Mesenchymal stem cell (in vitro differentiated cells and primary cell): Measurements from ENCODE around the gene KCNG1.
A peak's percentile ranks its signal among the peaks of the same experiment; 100 is the strongest.

Source experiments
- DNase-seq: peaks from one replicate; pipeline ENCODE4 v3.0.0-alpha.2; 2013
- H2AFZ ChIP-seq: one replicate; pipeline ENCODE4 v1.6.1; 2013; ENCODE audit warnings: low read depth, mild to moderate bottlenecking, control low read depth, inconsistent platforms, low read length, moderate library complexity
- H2AK5ac ChIP-seq: 2 replicates; pipeline ENCODE4 v1.6.1; 2013; ENCODE audit warnings: low read length, moderate library complexity, mild to moderate bottlenecking, inconsistent platforms; ENCODE audit not compliant: severe bottlenecking
- H2BK120ac ChIP-seq: one replicate; pipeline ENCODE4 v1.6.1; 2013; ENCODE audit warnings: low read depth, mild to moderate bottlenecking, inconsistent platforms, low read length, moderate library complexity
- H2BK12ac ChIP-seq, 2 experiments: one replicate each; pipeline ENCODE4 v1.6.1; 2013; ENCODE audit warnings: inconsistent platforms in 2 of 2, low read length in 2 of 2, mild to moderate bottlenecking in 2 of 2, moderate library complexity in 2 of 2, control low read depth in 1 of 2
- H2BK15ac ChIP-seq: one replicate; pipeline ENCODE4 v1.6.1; 2013; ENCODE audit warnings: mild to moderate bottlenecking, low read depth, inconsistent platforms; ENCODE audit not compliant: poor library complexity, severe bottlenecking
- H2BK5ac ChIP-seq: 2 replicates; pipeline ENCODE4 v1.6.1; 2013; ENCODE audit warnings: low read depth, mild to moderate bottlenecking, low read length, control low read depth, inconsistent platforms; ENCODE audit not compliant: poor library complexity, severe bottlenecking
- H3K14ac ChIP-seq, 2 experiments: one replicate each; pipeline ENCODE4 v1.6.1; 2013; ENCODE audit warnings: inconsistent platforms in 2 of 2, low read length in 2 of 2, control low read depth in 1 of 2, mild to moderate bottlenecking in 1 of 2, moderate library complexity in 1 of 2
- H3K18ac ChIP-seq, 2 experiments: one replicate each; pipeline ENCODE4 v1.6.1; 2013; ENCODE audit warnings: inconsistent platforms in 2 of 2, low read length in 2 of 2, control low read depth in 1 of 2, low read depth in 1 of 2, mild to moderate bottlenecking in 1 of 2
- H3K23ac ChIP-seq, 2 experiments: one replicate each; pipeline ENCODE4 v1.6.1; 2013; ENCODE audit warnings: inconsistent platforms in 2 of 2, low read length in 2 of 2, mild to moderate bottlenecking in 2 of 2, moderate library complexity in 2 of 2, control low read depth in 1 of 2
- H3K27ac ChIP-seq: 2 replicates; pipeline ENCODE4 v1.5.1; 2013; ENCODE audit warnings: mild to moderate bottlenecking, moderate library complexity, low read length, control low read depth, inconsistent platforms; ENCODE audit not compliant: poor library complexity, severe bottlenecking
- H3K27me3 ChIP-seq, 2 experiments: 2 replicates each; pipeline versions ENCODE4 v1.6.1 to v1.7.0; 2013; ENCODE audit warnings: low read length in 2 of 2, mild to moderate bottlenecking in 2 of 2, moderate library complexity in 2 of 2, control low read depth in 1 of 2, inconsistent platforms in 1 of 2; ENCODE audit not compliant: control insufficient read depth in 1 of 2, insufficient read depth in 1 of 2
- H3K36me3 ChIP-seq, 2 experiments: 2 replicates each; pipeline versions ENCODE4 v1.6.1 to v1.7.0; 2013; ENCODE audit warnings: low read length in 2 of 2, control low read depth in 1 of 2, inconsistent platforms in 1 of 2, low read depth in 1 of 2, mild to moderate bottlenecking in 1 of 2; ENCODE audit not compliant: insufficient read depth in 2 of 2, control insufficient read depth in 1 of 2
- H3K4ac ChIP-seq, 2 experiments: one replicate each; pipeline ENCODE4 v1.6.1; 2013; ENCODE audit warnings: inconsistent platforms in 2 of 2, low read length in 2 of 2, mild to moderate bottlenecking in 2 of 2, moderate library complexity in 2 of 2, control low read depth in 1 of 2, low read depth in 1 of 2
- H3K4me1 ChIP-seq: 2 replicates; pipeline ENCODE4 v1.6.1; 2013; ENCODE audit warnings: low read depth, low read length, control low read depth; ENCODE audit not compliant: control insufficient read depth, insufficient read depth
- H3K4me2 ChIP-seq: 2 replicates; pipeline ENCODE4 v1.6.1; 2013; ENCODE audit warnings: low read length, mild to moderate bottlenecking, inconsistent platforms; ENCODE audit not compliant: poor library complexity, severe bottlenecking
- H3K4me3 ChIP-seq, 2 experiments: 2 replicates each; pipeline versions ENCODE4 v1.5.1 to v1.7.0; 2013; ENCODE audit warnings: low read length in 2 of 2, mild to moderate bottlenecking in 2 of 2, control low read depth in 1 of 2, low read depth in 1 of 2; ENCODE audit not compliant: insufficient read depth in 1 of 2
- H3K79me1 ChIP-seq: replicated peaks from 2 replicates; pipeline ENCODE4 v1.6.1; 2013; ENCODE audit warnings: mild to moderate bottlenecking, control low read depth, low read length, inconsistent platforms; ENCODE audit not compliant: poor library complexity, severe bottlenecking
- H3K9ac ChIP-seq: 2 replicates; pipeline ENCODE4 v1.7.0; 2013; ENCODE audit warnings: mild to moderate bottlenecking, low read length, moderate library complexity
- H3K9me3 ChIP-seq: 2 replicates; pipeline ENCODE4 v1.7.0; 2013; ENCODE audit warnings: mild to moderate bottlenecking, low read length; ENCODE audit not compliant: control insufficient read depth
- H4K8ac ChIP-seq: one replicate; pipeline ENCODE4 v1.6.1; 2013; ENCODE audit warnings: inconsistent platforms, mild to moderate bottlenecking, low read length, moderate library complexity
- H4K91ac ChIP-seq: one replicate; pipeline ENCODE4 v1.6.1; 2013; ENCODE audit warnings: mild to moderate bottlenecking, low read length, inconsistent platforms
- WGBS: methylation state at CpG from one replicate; pipeline ENCODE4 v1.1.7; 2013; ENCODE audit warnings: mixed read lengths; 5-methylcytosine and 5-hydroxymethylcytosine counted together

KCNG1 gene

GRCh38 chr20:51059862-51060261 is 37.0 kb upstream of the KCNG1 start:
- H3K9me3 ChIP-seq: peaks cover 13% of the 10 kb centered on the region
- 0% methylated on average over 1 of the region's 1 CpG for WGBS
- no peak overlapping the region for H2AK5ac ChIP-seq
- no peak overlapping the region for H2BK120ac ChIP-seq
- H3K4ac ChIP-seq: no peak overlapping the region
- no peaks in the 10 kb centered on the region for H3K36me3 ChIP-seq
- H3K14ac ChIP-seq: peak overlapping the region in 1 of 2 experiments; percentile 11
- H3K4me2 ChIP-seq: no peak overlapping the region
- no peak overlapping the region for H2BK5ac ChIP-seq
- no peak overlapping the region for H3K4me3 ChIP-seq
- H2BK15ac ChIP-seq: no peak overlapping the region
- H3K18ac ChIP-seq: no peak overlapping the region
- peaks cover 30 to 60% of the 10 kb centered on the region in 2 experiments for H3K27me3 ChIP-seq
- H2AFZ ChIP-seq: no peak overlapping the region
- H3K79me1 ChIP-seq: no peaks in the 10 kb centered on the region
- no peak overlapping the region for H3K23ac ChIP-seq
- no peak overlapping the region for H3K9ac ChIP-seq
- H3K27ac ChIP-seq: no peak overlapping the region
- no peak overlapping the region for H4K8ac ChIP-seq
- H3K4me1 ChIP-seq: no peaks in the 10 kb centered on the region
- H4K91ac ChIP-seq: no peak overlapping the region
- DNase-seq: peak; percentile 18
- no peak overlapping the region for H2BK12ac ChIP-seq

DNA sequence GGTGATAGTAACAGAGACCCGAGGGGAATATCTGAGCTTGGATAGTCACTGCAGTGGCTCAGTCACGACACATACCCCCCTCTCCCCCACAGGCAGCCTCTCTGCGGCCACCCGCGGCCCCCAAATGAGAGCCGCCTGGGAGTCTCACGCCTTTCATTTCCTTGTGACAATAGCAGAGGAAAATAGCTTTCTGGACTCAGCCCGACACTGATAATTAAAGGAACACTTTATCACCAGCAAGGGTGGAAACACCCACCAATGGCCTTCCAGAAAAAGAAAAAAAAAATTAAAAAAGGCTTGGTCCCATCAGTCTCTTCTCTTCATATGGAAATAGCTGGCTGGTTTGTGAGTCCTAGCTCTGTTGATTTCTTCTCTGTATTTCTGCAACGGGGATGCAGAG is 35.1 kb upstream of the KCNG1 start:
- Histone ChIP-seq H3K27ac (no peak overlapping the region), H2BK5ac (no peak overlapping the region), H2BK12ac (no peak overlapping the region), H2AK5ac (no peak overlapping the region), H3K36me3 (no peaks in the 10 kb centered on the region), H3K14ac (no peak overlapping the region), H2BK15ac (no peak overlapping the region), H3K4me1 (no peaks in the 10 kb centered on the region), H4K8ac (no peak overlapping the region), H3K4me2 (no peak overlapping the region), H3K18ac (no peak overlapping the region), H2AFZ (no peak overlapping the region), H3K27me3 (peaks cover 41 to 73% of the 10 kb centered on the region in 2 experiments), H3K9ac (no peak overlapping the region), H3K79me1 (no peaks in the 10 kb centered on the region), H3K23ac (no peak overlapping the region), H4K91ac (no peak overlapping the region), H3K9me3 (peaks cover 13% of the 10 kb centered on the region), H2BK120ac (no peak overlapping the region), H3K4me3 (no peak overlapping the region), H3K4ac (no peak overlapping the region)
- 67% methylated on average over 9 of the region's 9 CpGs for WGBS
- no peak for DNase-seq

- H2BK12ac ChIP-seq: no peak overlapping the region
- H2AK5ac ChIP-seq: no peak overlapping the region
- H3K27ac ChIP-seq: no peak overlapping the region
- 80% methylated on average over 11 of the region's 11 CpGs for WGBS
- H4K8ac ChIP-seq: no peak overlapping the region
- DNase-seq: no peak
- H4K91ac ChIP-seq: no peak overlapping the region
- peaks cover 13% of the 10 kb centered on the region for H3K9me3 ChIP-seq
- H2BK120ac ChIP-seq: no peak overlapping the region
- H3K4ac ChIP-seq: no peak overlapping the region
- H3K23ac ChIP-seq: no peak overlapping the region
- H3K14ac ChIP-seq: no peak overlapping the region
- H3K9ac ChIP-seq: no peak overlapping the region
- no peaks in the 10 kb centered on the region for H3K79me1 ChIP-seq
- H2BK15ac ChIP-seq: no peak overlapping the region
- no peak overlapping the region for H3K18ac ChIP-seq
- H2BK5ac ChIP-seq: no peak overlapping the region
- H2AFZ ChIP-seq: no peak overlapping the region
- peaks cover 48 to 94% of the 10 kb centered on the region in 2 experiments for H3K27me3 ChIP-seq
- H3K36me3 ChIP-seq: no peaks in the 10 kb centered on the region
- H3K4me2 ChIP-seq: no peak overlapping the region
- no peaks in the 10 kb centered on the region for H3K4me1 ChIP-seq
- H3K4me3 ChIP-seq: no peak overlapping the region
Observed at GRCh38 chr20:51054233-51054632, 31.3 kb upstream of the KCNG1 start.

GRCh38 chr20:51050531-51051075 is 27.7 kb upstream of the KCNG1 start:
- H2BK120ac ChIP-seq: no peak overlapping the region
- WGBS: 60% methylated on average over 7 of the region's 8 CpGs
- no peak for DNase-seq

More at GRCh38 chr20:51050531-51051075, 27.7 kb upstream of the KCNG1 start:
- Histone ChIP-seq H2BK15ac (no peak overlapping the region), H3K4ac (no peak overlapping the region), H2BK12ac (no peak overlapping the region), H3K4me2 (no peak overlapping the region), H3K27ac (no peak overlapping the region), H3K9ac (no peak overlapping the region), H3K23ac (no peak overlapping the region), H4K91ac (no peak overlapping the region), H2AFZ (no peak overlapping the region), H3K14ac (no peak overlapping the region), H3K9me3 (peaks cover 11% of the 10 kb centered on the region), H3K79me1 (no peaks in the 10 kb centered on the region), H4K8ac (no peak overlapping the region), H3K36me3 (no peaks in the 10 kb centered on the region), H3K4me3 (no peak overlapping the region), H3K18ac (no peak overlapping the region), H2AK5ac (no peak overlapping the region), H3K27me3 (peaks cover 29 to 65% of the 10 kb centered on the region in 2 experiments), H3K4me1 (no peaks in the 10 kb centered on the region), H2BK5ac (no peak overlapping the region)
